Embryonic facial prominence (tissue), 1 donor: ENCODE results near the gene CCDC144A.
"Not testable (repeated sequence)": the region's sequence is repeated elsewhere in the genome, so short reads cannot be mapped to it uniquely, and the experiment has no call there.

ENCODE experiments used
- DNase-seq: peaks from one replicate; pipeline ENCODE4 v3.0.0-alpha.2; 2016; ENCODE audit errors: extremely low spot score

Gene CCDC144A

DNA sequence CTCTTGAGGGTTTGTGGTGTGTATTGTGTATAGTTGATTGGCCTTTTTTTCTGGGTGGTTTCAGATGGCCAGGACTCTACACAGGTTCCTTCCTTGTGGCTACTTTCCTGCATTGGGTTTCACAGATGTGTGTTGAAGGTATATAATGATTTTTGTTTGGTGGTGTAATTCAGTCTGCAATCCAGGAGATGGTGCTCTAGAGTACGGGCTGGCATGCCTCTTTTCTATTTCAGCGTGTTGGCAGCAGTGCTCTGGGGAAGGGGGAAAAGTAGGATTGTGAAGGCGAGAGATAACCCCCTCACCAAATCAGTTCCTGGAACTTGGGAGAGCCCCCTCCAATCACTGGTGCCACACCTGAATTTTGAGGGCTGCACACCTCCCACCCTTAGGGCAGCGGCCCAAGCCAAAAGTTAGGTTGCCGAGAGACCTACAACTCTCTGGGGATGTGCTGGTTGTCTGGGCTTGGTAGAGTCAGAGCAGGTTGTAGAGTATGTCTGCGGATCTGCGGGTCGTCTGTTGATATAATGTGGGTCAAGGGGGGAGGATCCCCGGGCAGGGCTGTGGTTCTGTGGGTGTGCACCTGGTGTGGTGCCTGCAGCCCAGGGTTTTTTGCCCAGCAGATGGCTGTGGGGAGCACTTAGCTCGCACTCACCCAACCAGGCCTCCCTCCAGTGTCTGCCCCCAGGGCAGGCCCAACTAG lies 61.3 kb downstream of the CCDC144A start:
- DNase-seq: not testable (repeated sequence)

DNA sequence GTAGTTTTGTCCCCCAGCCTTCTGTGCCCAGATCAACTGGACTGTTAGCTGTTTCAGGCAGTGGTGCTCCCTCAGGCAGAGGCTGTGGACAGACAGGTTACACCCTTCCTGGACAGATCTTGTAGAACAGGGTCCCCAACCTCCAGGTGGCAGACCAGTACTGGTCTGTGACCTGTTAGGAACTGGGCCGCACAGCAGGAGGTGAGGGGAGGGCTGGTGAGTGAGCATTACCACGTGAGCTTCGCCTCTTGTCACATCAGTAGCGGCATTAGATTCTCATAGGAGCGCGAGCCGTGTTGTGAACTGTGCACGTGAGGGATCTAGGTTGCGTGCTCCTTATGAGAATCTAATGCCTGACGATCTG lies 61.9 kb downstream of the CCDC144A start:
- DNase-seq: not testable (repeated sequence)

DNA sequence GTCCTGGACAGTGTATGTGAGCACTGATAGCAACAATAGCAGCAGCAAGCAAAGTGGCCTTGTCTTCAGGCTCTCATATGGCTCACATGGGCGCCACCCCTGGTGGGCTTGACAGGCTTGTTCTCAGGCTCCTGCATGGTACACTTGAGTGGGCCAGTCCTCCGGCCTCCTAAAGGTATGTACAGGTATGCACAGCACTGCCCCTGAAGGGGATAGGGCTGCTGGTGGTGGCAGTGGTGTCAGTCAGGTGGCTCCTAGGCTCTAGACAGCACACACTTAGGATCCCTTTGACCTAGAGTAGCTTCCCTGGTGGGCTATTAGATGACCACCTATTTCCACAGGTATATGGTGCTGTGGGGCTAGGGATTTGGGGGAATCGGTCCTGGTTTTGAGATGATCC lies 67.5 kb downstream of the CCDC144A start:
- DNase-seq: not testable (repeated sequence)

DNA sequence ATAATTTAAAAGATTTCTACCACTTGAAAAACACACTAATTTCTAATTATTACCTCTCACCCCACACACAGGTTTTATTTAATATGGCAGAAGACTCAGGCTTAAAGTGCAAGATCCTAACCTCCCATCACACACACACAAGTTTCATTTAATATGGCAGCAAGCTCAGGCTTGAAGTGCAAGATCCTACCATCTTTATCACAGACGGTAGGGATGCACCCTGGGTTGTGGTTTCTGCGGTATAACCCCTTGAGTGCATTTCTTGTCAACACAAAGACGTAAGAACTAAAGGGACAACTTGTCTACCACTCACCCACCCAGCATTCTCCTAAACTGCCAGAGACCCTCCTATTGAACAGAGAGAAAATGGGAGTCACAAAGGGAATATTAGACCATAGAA lies 68.1 kb downstream of the CCDC144A start:
- DNase-seq: not testable (repeated sequence)

DNA sequence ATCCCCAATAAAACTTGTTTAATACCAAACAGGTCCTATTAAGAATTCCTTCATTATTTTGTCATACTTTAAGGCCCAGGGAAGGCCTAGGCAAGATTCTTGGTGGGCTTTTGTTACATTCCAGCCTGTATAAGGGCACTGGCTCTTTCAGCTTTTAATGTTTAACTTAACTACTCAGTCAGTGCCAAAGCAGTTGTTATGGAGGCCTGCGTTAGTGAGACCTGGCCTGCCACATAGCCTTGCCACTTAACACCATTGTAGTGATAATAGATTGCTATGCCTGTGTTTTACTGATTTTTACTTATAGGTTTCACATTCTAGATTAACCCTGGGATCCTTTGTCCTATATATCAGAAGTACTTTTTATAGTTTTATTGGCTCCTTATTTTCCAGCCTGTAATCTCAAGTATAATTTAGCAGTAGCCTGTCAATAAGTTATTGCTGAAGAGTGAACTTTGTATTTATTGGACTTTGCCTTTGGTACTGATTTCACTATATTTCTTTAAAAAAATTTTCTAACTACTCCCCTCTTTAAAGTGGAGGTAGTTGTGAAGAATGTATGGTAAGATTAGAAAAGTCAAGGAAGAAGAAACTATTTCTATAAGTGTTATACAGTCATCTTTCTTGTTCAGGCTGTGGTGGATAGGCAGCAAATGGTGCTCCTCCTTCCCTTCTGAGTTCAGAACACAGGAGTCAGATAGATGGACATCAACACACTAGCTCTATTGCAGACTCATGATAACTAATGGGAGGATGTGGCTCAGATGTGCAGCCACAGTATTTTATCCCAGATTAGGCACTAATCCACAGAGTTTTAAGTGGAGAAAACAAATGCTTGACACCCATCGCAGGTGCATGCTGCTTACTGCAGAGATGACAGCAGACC lies 78.5 kb downstream of the CCDC144A start:
- DNase-seq: not testable (repeated sequence)

DNA sequence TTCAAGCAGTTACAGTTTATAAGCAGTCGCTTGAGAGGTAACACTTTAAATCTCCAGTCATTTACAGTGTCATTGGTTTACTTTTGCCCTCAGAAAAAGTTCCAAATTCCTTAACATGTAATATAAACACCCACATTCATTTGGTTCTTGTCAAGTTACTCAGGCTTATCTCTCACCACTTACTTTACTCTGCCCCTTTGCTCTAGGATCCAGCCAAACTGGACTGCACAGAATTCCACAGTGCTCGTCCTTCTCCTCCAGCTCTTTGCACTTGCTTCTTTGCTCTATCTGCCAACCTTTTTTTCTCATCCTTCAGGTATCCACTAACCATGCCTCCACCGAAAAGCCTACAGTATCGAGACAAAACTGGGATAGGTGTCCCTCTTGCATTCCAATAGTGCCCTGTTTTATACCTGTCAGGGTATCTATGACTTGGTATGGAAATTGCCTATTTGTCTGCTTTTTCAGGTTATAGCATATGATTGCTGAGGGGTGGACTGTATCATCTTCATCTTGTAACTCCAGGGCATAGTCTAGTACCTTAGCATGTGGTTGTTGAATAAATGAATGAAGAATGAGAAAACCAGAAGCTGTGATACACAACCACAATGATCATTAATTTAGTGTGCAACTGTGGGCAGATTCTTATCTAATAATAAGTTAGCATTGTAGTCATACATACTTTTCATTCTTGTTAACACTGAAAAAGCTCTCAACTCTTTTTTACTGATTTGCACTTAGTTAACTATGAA lies 82.5 kb downstream of the CCDC144A start:
- not testable (repeated sequence) for DNase-seq

DNA sequence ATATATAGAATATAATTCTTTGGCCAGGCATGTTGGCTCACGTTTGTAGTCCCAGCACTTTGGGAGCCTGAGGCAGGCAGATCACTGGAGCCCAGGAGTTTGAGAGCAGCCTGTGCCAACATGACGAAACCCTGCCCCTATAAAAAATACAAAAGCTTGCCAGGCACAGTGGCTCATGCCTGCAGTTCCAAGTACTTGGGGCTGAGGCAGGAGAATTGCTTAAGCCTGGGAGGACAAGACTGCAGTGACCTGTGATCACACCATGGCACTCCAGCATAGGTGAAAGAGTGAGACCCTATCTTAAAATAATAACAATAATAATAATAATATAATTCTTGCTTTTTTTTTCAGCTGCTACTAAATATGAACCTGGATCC lies 83.1 kb downstream of the CCDC144A start:
- not testable (repeated sequence) for DNase-seq

DNA sequence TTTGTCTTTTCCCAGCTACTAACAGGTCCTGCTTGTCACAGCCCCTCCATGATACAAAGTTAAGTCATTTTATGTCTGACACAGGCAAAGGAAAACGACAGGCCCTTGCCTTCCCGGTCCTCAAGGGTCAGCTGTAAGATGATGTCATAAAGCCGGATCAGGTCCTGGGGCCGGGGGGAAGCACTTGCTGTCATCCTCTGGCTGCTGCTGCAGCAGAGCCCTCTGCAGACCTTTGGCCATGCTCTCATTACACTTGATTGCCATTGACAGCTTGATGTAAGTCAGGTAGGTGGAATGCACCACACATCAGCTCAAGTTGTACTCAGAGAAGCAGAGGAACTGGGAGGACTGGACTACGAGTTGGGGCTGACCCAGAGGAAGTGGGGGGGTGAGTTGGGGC lies 97.8 kb downstream of the CCDC144A start:
- DNase-seq: not testable (repeated sequence)

DNA sequence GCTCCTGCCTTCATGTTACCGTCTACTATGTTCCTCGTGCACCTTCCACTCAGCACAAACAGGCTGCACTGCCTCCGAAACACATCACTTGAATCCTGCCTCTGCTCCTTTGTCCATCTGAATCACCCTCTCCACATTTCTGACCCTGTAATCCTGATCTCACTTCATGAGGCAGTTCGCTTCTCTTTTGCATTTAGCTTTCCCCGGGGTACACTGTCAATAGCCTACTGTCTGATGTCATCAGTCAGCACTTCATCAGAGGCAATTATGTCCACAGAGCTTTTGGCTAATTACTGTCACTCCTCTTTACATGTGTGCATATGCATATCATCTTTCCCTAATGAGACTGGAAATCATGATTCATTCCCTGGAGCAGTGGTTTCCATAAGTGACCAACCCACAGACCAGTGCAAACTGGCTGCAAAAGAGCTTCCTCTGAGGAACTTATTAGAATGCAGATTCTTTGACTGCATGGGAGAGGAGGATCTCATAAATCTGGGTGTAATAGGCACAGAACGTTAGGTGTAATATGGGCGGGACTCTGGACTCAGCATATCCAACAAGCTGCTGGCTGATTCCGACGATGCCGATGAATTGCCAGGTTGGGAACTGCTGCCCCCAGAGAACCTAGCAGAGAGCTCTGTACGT lies 99.0 kb downstream of the CCDC144A start:
- not testable (repeated sequence) for DNase-seq

DNA sequence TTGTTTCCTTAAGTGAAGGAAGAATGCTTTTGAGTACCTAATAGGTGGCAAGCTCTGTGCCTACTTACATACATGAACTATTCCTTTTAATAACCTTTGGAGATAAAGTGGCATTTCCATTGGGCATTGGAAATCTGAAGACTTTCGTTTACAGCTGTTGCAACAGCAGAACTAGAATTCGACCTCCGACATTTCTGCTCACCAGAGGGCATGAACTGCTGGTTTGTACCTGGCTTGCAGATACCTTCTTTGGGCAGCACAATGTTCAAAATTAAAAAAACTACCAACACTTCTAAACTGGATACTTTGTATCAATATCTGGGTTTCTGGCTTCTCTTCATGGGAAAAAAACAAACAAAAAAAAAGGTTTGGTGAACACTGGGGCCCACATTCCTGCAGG lies 99.6 kb downstream of the CCDC144A start:
- DNase-seq: not testable (repeated sequence)

DNA sequence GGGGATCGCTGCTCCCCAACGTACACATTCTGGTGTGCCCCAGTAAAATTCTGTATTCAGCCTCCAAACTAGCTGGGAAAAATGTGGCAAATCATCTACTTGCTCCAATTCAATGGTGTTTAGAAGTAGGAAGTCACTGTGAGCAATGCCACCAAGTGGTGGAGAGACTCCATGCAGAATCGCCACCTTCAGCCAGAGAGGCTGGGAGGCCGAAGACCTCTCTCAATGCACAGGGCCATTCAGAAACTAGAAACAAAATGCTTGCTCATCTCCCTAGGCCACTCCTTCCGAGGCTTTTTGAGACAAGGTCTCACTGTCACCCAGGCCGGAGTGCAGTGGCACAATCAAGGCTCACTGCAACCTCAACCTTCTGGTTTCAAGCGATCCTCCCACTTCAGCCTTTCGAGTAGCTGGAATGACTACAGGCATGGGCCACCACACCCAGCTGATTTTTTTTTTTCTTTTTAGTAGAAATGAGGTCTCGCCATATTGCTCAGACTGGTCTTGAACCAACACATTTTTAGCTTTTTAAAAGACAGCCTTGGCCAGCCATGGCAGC lies 100.4 kb downstream of the CCDC144A start:
- DNase-seq: not testable (repeated sequence)

DNA sequence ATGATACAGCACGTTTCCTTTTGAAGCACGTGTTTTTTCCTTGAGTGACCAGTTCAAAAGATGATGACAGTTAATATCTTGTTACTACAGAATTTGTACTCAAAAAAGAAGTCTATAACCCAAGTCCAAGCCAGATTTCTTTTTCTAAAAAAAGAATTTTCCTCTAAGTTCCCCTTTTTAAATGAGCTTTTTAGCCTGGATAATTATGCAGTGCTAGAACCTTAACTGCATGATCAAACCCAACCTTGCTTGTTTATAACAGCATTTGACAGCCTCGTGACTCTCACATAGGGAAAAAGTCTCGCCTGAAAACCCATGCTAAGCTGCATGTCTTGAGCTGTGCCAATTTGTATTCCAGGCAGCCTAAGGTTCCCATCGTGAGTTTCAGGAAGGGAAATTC lies 104.2 kb downstream of the CCDC144A start:
- DNase-seq: not testable (repeated sequence)

DNA sequence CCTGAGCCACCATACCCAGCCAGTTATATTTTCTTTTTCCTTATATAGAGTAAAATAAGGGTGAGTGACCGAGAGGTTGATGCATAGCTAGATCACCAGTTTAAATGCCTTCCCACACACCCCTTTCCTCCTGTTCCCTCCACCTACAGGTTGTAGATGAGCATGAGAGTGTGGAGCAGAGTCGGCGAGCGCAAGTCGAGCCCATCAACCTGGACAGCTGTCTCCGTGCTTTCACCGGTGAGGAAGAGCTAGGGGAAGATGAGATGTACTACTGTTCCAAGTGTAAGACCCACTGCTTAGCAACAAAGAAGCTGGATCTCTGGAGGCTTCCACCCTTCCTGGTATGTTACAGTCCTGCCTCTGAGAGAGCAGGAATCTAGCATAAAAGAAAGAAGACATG lies 105.9 kb downstream of the CCDC144A start:
- DNase-seq: not testable (repeated sequence)

DNA sequence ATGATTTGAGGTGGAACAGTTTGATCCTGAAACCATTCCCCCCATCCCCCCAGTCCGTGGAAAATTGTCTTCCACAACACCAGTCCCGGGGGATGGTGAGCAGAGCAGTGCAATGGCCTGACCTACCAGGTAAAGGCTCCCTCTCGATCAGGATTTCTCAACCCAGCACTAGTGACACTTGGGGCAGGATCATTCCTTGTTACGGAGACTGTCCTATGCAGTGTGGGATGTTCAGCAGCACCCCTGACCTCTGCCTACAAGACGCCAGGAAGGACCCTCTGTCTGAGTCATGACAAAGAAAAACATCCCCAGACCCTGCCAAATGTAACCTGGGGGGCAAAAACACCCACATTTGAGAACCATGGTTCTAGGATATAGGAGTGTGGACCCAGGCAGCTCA lies 114.8 kb downstream of the CCDC144A start:
- not testable (repeated sequence) for DNase-seq

DNA sequence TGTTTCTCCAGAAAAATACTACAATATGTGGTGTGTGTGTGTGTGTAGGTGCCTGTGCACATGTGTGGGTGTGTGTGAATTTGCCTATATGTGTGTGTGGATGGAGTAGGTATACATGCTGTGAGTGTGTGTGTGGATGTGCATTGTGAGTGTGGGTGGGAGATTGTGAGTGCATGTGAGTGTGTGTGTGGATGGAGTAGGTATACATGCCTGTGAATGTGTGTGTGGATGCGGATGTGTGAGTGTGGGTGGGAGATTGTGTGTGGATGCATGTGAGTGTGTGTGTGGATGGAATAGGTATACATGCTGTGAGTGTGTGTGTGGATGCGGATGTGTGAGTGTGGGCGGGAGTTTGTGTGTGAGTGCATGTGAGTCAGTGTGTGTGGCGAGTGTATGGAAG lies 116.6 kb downstream of the CCDC144A start:
- not testable (repeated sequence) for DNase-seq

DNA sequence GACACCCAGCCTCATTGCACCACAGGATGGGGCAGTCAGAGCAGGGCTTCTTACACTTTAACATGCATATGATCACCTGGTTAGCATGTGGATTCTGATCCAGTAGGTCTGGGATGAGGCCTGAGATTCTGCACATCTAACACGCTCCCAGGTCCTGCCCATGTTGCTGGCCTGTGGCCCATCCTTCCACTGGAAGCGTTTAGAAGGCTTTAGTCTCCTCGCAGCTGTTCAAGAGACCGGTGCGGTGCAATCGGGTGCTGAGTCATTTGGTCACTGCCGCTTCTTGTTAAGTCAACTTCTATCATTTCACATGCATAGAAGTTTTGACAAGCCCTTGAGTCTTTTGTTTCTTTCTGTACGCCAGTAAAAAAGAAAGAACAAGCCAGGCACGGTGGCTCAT lies 117.6 kb downstream of the CCDC144A start:
- not testable (repeated sequence) for DNase-seq

DNA sequence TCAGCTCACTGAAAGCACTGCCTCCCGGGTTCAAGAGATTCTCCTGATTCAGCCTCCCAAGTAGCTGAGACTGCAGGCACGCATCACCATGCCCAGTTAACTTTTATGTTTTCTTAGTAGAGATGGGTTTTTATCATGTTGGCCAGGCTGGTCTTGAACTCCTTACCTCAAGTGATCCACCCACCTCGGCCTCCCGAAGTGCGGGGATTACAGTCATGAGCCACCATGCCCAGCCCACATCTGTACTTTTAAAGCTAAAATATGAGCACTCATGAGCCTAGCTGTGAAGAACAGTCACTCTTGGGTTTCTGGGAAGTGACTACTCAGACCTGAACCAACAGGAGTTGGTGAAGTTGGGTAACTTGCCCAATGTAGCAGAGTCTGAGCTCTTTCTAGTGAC lies 120.2 kb downstream of the CCDC144A start:
- not testable (repeated sequence) for DNase-seq

DNA sequence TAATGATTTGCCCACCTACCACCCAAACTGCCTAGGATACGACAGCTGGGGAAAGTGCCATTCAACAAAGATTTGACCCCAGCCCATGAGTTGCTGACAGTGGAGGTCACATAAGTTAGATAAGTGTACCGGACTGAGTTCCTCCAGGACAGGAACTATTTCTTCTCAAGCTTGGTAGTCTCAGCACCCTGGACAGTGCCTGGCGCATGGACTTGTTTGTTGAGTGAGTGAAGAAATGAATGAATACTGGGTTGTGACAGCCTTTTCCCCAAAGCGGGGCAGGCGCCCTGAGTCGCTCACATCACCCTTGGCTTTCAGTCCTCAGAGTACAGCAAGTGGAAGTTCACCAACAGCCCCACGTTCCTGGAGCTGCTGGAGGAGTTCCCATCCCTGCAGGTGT lies 122.1 kb downstream of the CCDC144A start:
- not testable (repeated sequence) for DNase-seq

DNA sequence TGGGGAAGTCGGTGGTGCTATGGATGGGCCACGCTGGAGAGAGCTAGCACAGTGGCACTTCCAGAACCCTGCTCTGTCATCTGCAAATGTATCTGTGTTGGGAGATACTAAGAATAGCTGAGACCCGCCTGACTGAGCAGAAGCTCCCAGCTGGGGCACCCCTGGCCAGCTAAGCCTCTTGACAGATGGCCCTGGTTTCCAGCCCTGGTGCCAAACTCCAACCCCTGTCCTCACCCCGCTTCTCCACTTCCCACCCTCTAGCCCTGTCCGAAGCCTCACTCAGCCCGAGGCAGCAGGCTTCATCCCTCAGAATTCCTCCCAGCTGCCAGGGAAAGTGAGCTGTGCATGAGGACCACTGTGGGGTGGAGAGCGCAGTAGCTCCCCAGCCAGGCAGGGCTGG lies 124.4 kb downstream of the CCDC144A start:
- no peak for DNase-seq

DNA sequence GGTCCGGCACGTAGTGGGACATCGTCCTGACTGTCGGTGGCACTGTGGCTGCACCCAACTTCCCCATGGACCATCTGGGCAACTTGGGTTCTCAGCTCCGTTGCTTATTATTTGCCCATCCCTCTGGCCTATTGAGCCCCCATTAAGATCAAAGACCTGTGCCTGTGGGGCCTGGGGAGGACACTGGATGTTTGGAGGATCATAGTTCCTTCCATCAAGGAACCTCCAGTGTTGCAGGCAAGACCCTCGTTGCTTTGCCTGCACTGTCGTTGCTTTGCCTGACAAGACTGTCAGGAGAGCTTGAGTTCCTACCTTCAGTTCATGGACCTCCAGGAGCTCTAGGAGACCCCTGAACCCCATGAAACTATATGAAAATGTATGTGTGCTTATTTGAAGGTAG lies 127.2 kb downstream of the CCDC144A start:
- no peak for DNase-seq

DNA sequence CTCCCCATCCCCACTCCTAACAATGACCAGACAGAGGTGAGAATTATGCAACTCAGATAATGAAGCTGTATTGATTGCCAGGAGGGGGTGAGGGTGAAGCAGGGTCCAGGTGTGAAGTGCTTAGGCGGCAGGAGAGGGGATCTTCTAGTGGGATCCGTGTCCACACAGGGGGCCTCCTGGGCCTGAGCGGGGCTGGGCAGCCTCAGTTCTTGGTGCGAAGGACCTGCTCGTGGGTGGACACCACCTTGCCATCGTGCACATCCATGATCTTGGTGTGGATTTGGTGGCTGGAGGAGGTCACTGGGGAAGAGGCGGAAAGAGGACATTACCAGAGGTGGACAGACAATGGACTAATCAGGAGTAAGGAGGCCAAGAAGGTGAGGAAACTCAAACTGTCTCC lies 127.9 kb downstream of the CCDC144A start:
- not testable (repeated sequence) for DNase-seq
